GM21825 (cell line): ENCODE measurements around the gene ZNF710.

Source experiments
- ATAC-seq: cut with Tn5 transposase; IDR thresholded peaks from one replicate; pipeline ENCODE4 v1.9.1; 2021; ENCODE audit warnings: mild to moderate bottlenecking, moderate library complexity; ENCODE audit not compliant: unreplicated experiment

Gene ZNF710

GRCh38 chr15:90037511-90037860, 36.4 kb downstream of the ZNF710 start:
- ATAC-seq = no peak

- ATAC-seq = peak; percentile 62
These were observed 37.0 kb downstream of the ZNF710 start for GRCh38 chr15:90037961-90038631.

- ATAC-seq = no peak
These were observed 37.5 kb downstream of the ZNF710 start for GRCh38 chr15:90038632-90039095.

- no peak for ATAC-seq
These were observed 38.9 kb downstream of the ZNF710 start for GRCh38 chr15:90039996-90040395.

GRCh38 chr15:90040618-90041017, 39.5 kb downstream of the ZNF710 start:
- ATAC-seq = no peak

- no peak for ATAC-seq
These were observed 41.2 kb downstream of the ZNF710 start for GRCh38 chr15:90042356-90042755.

GRCh38 chr15:90042766-90043529, 41.8 kb downstream of the ZNF710 start:
- ATAC-seq = no peak

- no peak for ATAC-seq
These were observed 42.4 kb downstream of the ZNF710 start for GRCh38 chr15:90043530-90044010.

- ATAC-seq = no peak
These were observed 43.1 kb downstream of the ZNF710 start for GRCh38 chr15:90044191-90044590.

GRCh38 chr15:90044916-90045371, 43.8 kb downstream of the ZNF710 start:
- no peak for ATAC-seq

GRCh38 chr15:90046289-90046688, 45.2 kb downstream of the ZNF710 start:
- no peak for ATAC-seq

- ATAC-seq = no peak
These were observed 45.8 kb downstream of the ZNF710 start for GRCh38 chr15:90046911-90047392.

GRCh38 chr15:90047956-90048575, 46.9 kb downstream of the ZNF710 start:
- ATAC-seq = no peak

- no peak for ATAC-seq
These were observed 47.9 kb downstream of the ZNF710 start for GRCh38 chr15:90049030-90049429.

GRCh38 chr15:90049666-90050604, 48.8 kb downstream of the ZNF710 start:
- no peak for ATAC-seq

- ATAC-seq = no peak
These were observed 50.8 kb downstream of the ZNF710 start for GRCh38 chr15:90051874-90052273.

- no peak for ATAC-seq
These were observed 52.8 kb downstream of the ZNF710 start for GRCh38 chr15:90053685-90054466.

- no peak for ATAC-seq
These were observed 53.5 kb downstream of the ZNF710 start for GRCh38 chr15:90054618-90055097.

GRCh38 chr15:90055182-90055581, 54.1 kb downstream of the ZNF710 start:
- ATAC-seq = no peak

- no peak for ATAC-seq
These were observed 55.4 kb downstream of the ZNF710 start for GRCh38 chr15:90056529-90056928.
